Liver (tissue), 9 donors: ENCODE results near the gene NEB. TPM values are rescaled to one million over a fixed set of nuclear protein-coding genes. Genes with fewer than 3 reads are reported as not detected.

Experiments used
- DNase-seq: peaks from one replicate; pipeline ENCODE4 v3.0.0-alpha.2; 2017; ENCODE audit warnings: low spot score
- H3K27ac ChIP-seq, 2 donors: one replicate each; pipeline ENCODE4 v1.7.0; 2013; ENCODE audit warnings: inconsistent platforms in 2 of 2, low read length in 2 of 2, control low read depth in 1 of 2, low read depth in 1 of 2, mild to moderate bottlenecking in 1 of 2
- H3K27me3 ChIP-seq, 4 donors: one replicate each; pipeline versions ENCODE4 v1.6.1 to v1.7.0; 2013; ENCODE audit warnings: low read length in 3 of 4, inconsistent platforms in 1 of 4, mild to moderate bottlenecking in 1 of 4, moderate library complexity in 1 of 4; ENCODE audit not compliant: control insufficient read depth in 4 of 4, insufficient read depth in 4 of 4
- H3K36me3 ChIP-seq, 4 donors: one replicate each; pipeline versions ENCODE4 v1.6.1 to v1.7.0; 2013; ENCODE audit warnings: low read length in 3 of 4, mild to moderate bottlenecking in 3 of 4, low read depth in 1 of 4, moderate library complexity in 1 of 4; ENCODE audit not compliant: control insufficient read depth in 4 of 4, insufficient read depth in 3 of 4
- H3K4me1 ChIP-seq, 4 donors: one replicate each; pipeline versions ENCODE4 v1.6.1 to v1.7.0; 2013; ENCODE audit warnings: low read length in 3 of 4, mild to moderate bottlenecking in 3 of 4, moderate library complexity in 1 of 4; ENCODE audit not compliant: control insufficient read depth in 4 of 4, insufficient read depth in 4 of 4
- H3K4me3 ChIP-seq, 3 donors: one replicate each; pipeline versions ENCODE4 v1.6.1 to v1.7.0; 2013; ENCODE audit warnings: low read length in 3 of 3, control low read depth in 1 of 3, low read depth in 1 of 3, mild to moderate bottlenecking in 1 of 3
- H3K9ac ChIP-seq, 2 donors: one replicate each; pipeline ENCODE4 v1.7.0; 2013; ENCODE audit warnings: low read length in 2 of 2, mild to moderate bottlenecking in 2 of 2, moderate library complexity in 2 of 2, control low read depth in 1 of 2, low read depth in 1 of 2
- H3K9me3 ChIP-seq, 4 donors: one replicate each; pipeline versions ENCODE4 v1.6.1 to v1.7.0; 2013; ENCODE audit warnings: low read length in 3 of 4; ENCODE audit not compliant: control insufficient read depth in 4 of 4
- EGR1 ChIP-seq, 2 donors: IDR thresholded peaks; 2 replicates each; pipeline ENCODE4 v1.6.1; 2016 to 2018; ENCODE audit warnings: antibody characterized with exemption in 2 of 2, low read depth in 2 of 2
- FOXA1 ChIP-seq: IDR thresholded peaks from 2 replicates; pipeline ENCODE4 v1.6.1; 2016; ENCODE audit warnings: antibody characterized with exemption
- FOXA2 ChIP-seq: IDR thresholded peaks from 2 replicates; pipeline ENCODE4 v1.6.1; 2016; ENCODE audit warnings: antibody characterized with exemption
- GABPA ChIP-seq, 2 donors: IDR thresholded peaks in 1 of 2; conservative IDR thresholded peaks in 1 of 2; 2 replicates each; pipeline ENCODE4 v1.6.1; 2016; ENCODE audit warnings: antibody characterized with exemption in 2 of 2, mild to moderate bottlenecking in 1 of 2, moderate library complexity in 1 of 2
- HNF4A ChIP-seq, 2 donors: conservative IDR thresholded peaks; 2 replicates each; pipeline ENCODE4 v1.6.1; 2016; ENCODE audit warnings: antibody characterized with exemption in 2 of 2, mild to moderate bottlenecking in 2 of 2
- HNF4G ChIP-seq: IDR thresholded peaks from 2 replicates; pipeline ENCODE4 v1.6.1; 2016; ENCODE audit warnings: antibody characterized with exemption
- JUND ChIP-seq, 2 donors: IDR thresholded peaks; 2 replicates each; pipeline ENCODE4 v1.6.1; 2016; ENCODE audit warnings: antibody characterized with exemption in 2 of 2
- NR2F2 ChIP-seq: IDR thresholded peaks from 2 replicates; pipeline ENCODE4 v1.6.1; 2016; ENCODE audit warnings: antibody characterized with exemption
- RAD21 ChIP-seq, 2 donors: IDR thresholded peaks; 2 replicates each; pipeline ENCODE4 v1.6.1; 2016; ENCODE audit warnings: antibody characterized with exemption in 2 of 2, mild to moderate bottlenecking in 2 of 2
- RXRA ChIP-seq, 2 donors: IDR thresholded peaks; 2 replicates each; pipeline ENCODE4 v1.6.1; 2017 to 2018; ENCODE audit warnings: antibody characterized with exemption in 2 of 2, mild to moderate bottlenecking in 1 of 2
- SP1 ChIP-seq: IDR thresholded peaks from 2 replicates; pipeline ENCODE4 v1.6.1; 2018; ENCODE audit warnings: antibody characterized with exemption, mild to moderate bottlenecking
- TAF1 ChIP-seq: conservative IDR thresholded peaks from 2 replicates; pipeline ENCODE4 v1.6.1; 2016; ENCODE audit warnings: antibody characterized with exemption, mild to moderate bottlenecking
- YY1 ChIP-seq: IDR thresholded peaks from 2 replicates; pipeline ENCODE4 v1.6.1; 2016; ENCODE audit warnings: antibody characterized with exemption, mild to moderate bottlenecking
- WGBS: extraction: QIAGEN DNeasy Blood & Tissue Kit; methylation state at CpG from one replicate; pipeline ENCODE4 v1.1.7; 2013; 5-methylcytosine and 5-hydroxymethylcytosine counted together
- polyA plus RNA-seq, 2 donors: library from polyadenylated mRNA; stranded (reverse) in 1 of 2; unstranded in 1 of 2; fragments of 200-250 nt in 1 of 2; fragments of >200 nt in 1 of 2; fragmentation: Nextera tagmentation in 1 of 2; extraction: Ambion mirVana in 1 of 2; gene quantifications; one replicate each; pipeline versions ENCODE4 v1.2.1 to v1.2.3, GENCODE V29; 2013 to 2015
- total RNA-seq, 2 donors: library from RNA; depleted of rRNA; stranded (reverse); fragments of >200 nt; gene quantifications; one replicate each; pipeline ENCODE4 v1.2.3, GENCODE V29; 2014
- TF ChIP-seq, protein P1 (sequence below): IDR thresholded peaks from 2 replicates; pipeline ENCODE4 v1.6.1; 2016; ENCODE audit warnings: antibody characterized with exemption
- TF ChIP-seq, protein P2 (sequence below): IDR thresholded peaks from 2 replicates; pipeline ENCODE4 v1.6.1; 2016; ENCODE audit warnings: antibody characterized with exemption, mild to moderate bottlenecking
- TF ChIP-seq, protein P3 (sequence below): fragments of 150-350 bp; IDR thresholded peaks from 2 replicates; pipeline ENCODE4 v1.5.1; 2017; ENCODE audit warnings: improper control_type of control experiment, low read depth, low read length; ENCODE audit not compliant: missing input control
- TF ChIP-seq, protein P4 (sequence below): IDR thresholded peaks from 2 replicates; pipeline ENCODE4 v1.6.1; 2016; ENCODE audit warnings: antibody characterized with exemption
- TF ChIP-seq, protein P5 (sequence below): IDR thresholded peaks from 2 replicates; pipeline ENCODE4 v1.6.1; 2016; ENCODE audit warnings: antibody characterized with exemption
- donor health status: healthy.
- donor health status: healthy.
- donor health status: healthy.
- donor health status: healthy.
- donor health status: healthy.

NEB gene
- total and polyA plus RNA-seq, 4 donors, result 0.28 to 6.4 (median 2.7) TPM

DNA sequence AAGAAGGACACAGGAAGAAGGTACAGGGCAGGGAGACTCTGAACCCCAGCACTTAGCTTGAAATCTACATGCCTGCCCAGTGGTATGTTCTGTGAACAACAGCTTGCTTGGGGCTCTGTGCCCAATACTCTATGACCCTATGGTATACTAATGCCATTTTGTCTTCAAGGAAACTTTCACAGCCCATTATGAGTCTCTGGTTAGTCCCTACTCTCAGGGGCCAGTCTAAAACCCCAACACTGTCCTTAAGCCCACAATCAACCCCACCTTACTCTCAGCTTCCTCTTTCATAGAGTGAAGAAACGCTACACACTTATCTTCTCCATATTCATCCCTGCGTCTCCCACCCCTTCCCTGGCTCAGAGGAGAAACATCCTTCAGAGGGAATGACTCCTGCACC, 16.0 kb downstream of the NEB start:
- no peak overlapping the region for H3K27ac ChIP-seq
- H3K36me3 ChIP-seq, result no peaks in the 10 kb centered on the region
- no peak overlapping the region for H3K4me3 ChIP-seq
- no peaks in the 10 kb centered on the region for H3K4me1 ChIP-seq
- H3K9ac ChIP-seq, result no peak overlapping the region
- no peak for TF ChIP-seq TAF1
- no peak for TF ChIP-seq FOXA2
- TF ChIP-seq, protein P1, sequence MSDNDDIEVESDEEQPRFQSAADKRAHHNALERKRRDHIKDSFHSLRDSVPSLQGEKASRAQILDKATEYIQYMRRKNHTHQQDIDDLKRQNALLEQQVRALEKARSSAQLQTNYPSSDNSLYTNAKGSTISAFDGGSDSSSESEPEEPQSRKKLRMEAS, result no peak
- TF ChIP-seq JUND (IDR thresholded peaks at IDR 0.05), result no peak
- no peak for TF ChIP-seq RAD21 (IDR thresholded peaks at IDR 0.05)
- no peak for TF ChIP-seq NR2F2
- no peak for TF ChIP-seq GABPA (IDR thresholded peaks at IDR 0.05 in 1 of 2, conservative IDR thresholded peaks at IDR 0.05 in 1 of 2)
- TF ChIP-seq SP1, result no peak
- TF ChIP-seq EGR1 (IDR thresholded peaks at IDR 0.05; ENCODE audit: low read depth in 2 of 2), result no peak
- TF ChIP-seq, protein P2, sequence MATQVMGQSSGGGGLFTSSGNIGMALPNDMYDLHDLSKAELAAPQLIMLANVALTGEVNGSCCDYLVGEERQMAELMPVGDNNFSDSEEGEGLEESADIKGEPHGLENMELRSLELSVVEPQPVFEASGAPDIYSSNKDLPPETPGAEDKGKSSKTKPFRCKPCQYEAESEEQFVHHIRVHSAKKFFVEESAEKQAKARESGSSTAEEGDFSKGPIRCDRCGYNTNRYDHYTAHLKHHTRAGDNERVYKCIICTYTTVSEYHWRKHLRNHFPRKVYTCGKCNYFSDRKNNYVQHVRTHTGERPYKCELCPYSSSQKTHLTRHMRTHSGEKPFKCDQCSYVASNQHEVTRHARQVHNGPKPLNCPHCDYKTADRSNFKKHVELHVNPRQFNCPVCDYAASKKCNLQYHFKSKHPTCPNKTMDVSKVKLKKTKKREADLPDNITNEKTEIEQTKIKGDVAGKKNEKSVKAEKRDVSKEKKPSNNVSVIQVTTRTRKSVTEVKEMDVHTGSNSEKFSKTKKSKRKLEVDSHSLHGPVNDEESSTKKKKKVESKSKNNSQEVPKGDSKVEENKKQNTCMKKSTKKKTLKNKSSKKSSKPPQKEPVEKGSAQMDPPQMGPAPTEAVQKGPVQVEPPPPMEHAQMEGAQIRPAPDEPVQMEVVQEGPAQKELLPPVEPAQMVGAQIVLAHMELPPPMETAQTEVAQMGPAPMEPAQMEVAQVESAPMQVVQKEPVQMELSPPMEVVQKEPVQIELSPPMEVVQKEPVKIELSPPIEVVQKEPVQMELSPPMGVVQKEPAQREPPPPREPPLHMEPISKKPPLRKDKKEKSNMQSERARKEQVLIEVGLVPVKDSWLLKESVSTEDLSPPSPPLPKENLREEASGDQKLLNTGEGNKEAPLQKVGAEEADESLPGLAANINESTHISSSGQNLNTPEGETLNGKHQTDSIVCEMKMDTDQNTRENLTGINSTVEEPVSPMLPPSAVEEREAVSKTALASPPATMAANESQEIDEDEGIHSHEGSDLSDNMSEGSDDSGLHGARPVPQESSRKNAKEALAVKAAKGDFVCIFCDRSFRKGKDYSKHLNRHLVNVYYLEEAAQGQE, result no peak
- 97% methylated on average over 2 of the region's 2 CpGs for WGBS
- no peaks in the 10 kb centered on the region for H3K27me3 ChIP-seq
- no peaks in the 10 kb centered on the region for H3K9me3 ChIP-seq
- DNase-seq, result no peak

DNA sequence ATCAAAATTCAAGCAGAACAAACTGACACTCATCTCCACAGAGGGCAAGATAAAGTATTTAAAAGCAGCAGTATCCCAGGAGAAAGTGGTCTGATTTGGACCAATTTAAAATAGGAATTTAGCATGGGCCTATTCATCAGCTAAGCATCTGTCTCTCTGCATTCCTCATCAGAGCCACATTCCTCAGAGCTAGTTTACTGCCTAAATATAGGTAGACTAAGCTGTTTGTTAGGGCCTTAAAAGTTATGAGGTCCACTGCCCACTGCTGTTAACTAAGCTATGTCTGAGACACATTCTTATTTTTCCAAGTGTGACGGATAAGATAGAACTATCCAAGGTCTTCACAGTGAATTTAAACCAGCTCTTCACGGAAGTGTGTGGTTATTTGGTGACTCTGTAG, 17.6 kb downstream of the NEB start:
- TF ChIP-seq HNF4A (conservative IDR thresholded peaks at IDR 0.05) (no peak), YY1 (no peak), GABPA (IDR thresholded peaks at IDR 0.05 in 1 of 2, conservative IDR thresholded peaks at IDR 0.05 in 1 of 2) (no peak), RXRA (IDR thresholded peaks at IDR 0.05) (no peak), FOXA2 (no peak), JUND (IDR thresholded peaks at IDR 0.05) (no peak), EGR1 (IDR thresholded peaks at IDR 0.05; ENCODE audit: low read depth in 2 of 2) (no peak), TAF1 (no peak), SP1 (no peak), RAD21 (IDR thresholded peaks at IDR 0.05) (no peak), FOXA1 (no peak), NR2F2 (no peak), HNF4G (no peak)
- TF ChIP-seq, protein P3, sequence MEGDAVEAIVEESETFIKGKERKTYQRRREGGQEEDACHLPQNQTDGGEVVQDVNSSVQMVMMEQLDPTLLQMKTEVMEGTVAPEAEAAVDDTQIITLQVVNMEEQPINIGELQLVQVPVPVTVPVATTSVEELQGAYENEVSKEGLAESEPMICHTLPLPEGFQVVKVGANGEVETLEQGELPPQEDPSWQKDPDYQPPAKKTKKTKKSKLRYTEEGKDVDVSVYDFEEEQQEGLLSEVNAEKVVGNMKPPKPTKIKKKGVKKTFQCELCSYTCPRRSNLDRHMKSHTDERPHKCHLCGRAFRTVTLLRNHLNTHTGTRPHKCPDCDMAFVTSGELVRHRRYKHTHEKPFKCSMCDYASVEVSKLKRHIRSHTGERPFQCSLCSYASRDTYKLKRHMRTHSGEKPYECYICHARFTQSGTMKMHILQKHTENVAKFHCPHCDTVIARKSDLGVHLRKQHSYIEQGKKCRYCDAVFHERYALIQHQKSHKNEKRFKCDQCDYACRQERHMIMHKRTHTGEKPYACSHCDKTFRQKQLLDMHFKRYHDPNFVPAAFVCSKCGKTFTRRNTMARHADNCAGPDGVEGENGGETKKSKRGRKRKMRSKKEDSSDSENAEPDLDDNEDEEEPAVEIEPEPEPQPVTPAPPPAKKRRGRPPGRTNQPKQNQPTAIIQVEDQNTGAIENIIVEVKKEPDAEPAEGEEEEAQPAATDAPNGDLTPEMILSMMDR, result no peak
- TF ChIP-seq, protein P2, result no peak
- TF ChIP-seq, protein P4, sequence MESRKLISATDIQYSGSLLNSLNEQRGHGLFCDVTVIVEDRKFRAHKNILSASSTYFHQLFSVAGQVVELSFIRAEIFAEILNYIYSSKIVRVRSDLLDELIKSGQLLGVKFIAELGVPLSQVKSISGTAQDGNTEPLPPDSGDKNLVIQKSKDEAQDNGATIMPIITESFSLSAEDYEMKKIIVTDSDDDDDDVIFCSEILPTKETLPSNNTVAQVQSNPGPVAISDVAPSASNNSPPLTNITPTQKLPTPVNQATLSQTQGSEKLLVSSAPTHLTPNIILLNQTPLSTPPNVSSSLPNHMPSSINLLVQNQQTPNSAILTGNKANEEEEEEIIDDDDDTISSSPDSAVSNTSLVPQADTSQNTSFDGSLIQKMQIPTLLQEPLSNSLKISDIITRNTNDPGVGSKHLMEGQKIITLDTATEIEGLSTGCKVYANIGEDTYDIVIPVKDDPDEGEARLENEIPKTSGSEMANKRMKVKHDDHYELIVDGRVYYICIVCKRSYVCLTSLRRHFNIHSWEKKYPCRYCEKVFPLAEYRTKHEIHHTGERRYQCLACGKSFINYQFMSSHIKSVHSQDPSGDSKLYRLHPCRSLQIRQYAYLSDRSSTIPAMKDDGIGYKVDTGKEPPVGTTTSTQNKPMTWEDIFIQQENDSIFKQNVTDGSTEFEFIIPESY, result no peak
- TF ChIP-seq, protein P5, sequence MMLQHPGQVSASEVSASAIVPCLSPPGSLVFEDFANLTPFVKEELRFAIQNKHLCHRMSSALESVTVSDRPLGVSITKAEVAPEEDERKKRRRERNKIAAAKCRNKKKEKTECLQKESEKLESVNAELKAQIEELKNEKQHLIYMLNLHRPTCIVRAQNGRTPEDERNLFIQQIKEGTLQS, result no peak
- TF ChIP-seq, protein P1, result no peak
- Histone ChIP-seq H3K9ac (no peak overlapping the region), H3K4me3 (no peak overlapping the region), H3K27ac (no peak overlapping the region), H3K9me3 (no peaks in the 10 kb centered on the region), H3K4me1 (no peaks in the 10 kb centered on the region), H3K36me3 (no peaks in the 10 kb centered on the region), H3K27me3 (no peaks in the 10 kb centered on the region)
- DNase-seq, result no peak
- WGBS, result 97% methylated on average over 2 of the region's 2 CpGs
